H1 (cell line): ENCODE results near the gene CD276. TPM values are rescaled to one million over a fixed set of nuclear protein-coding genes. Genes with fewer than 3 reads are reported as not detected.
A peak's percentile ranks its signal among the peaks of the same experiment; 100 is the strongest.

Source experiments
- CTCF ChIA-PET: fragments of 300-600 bp; sonication (Branson Sonifier 250); formaldehyde crosslinking; loops from one replicate; lab custom pipeline; 2021; ENCODE audit not compliant: partially characterized antibody; lab: Charles Lee
- POLR2A ChIA-PET: fragments of 300-600 bp; sonication (Branson Sonifier 250); formaldehyde crosslinking; loops from one replicate; lab custom pipeline; 2021; ENCODE audit warnings: inconsistent platforms; ENCODE audit not compliant: partially characterized antibody; lab: Charles Lee
- DNase-seq, 2 experiments: peaks; one replicate each; pipeline versions ENCODE4 v3.0.0 to v3.0.0-alpha.2; 2010 to 2022; ENCODE audit warnings: low spot score in 2 of 2, low read depth in 1 of 2, mixed read lengths in 1 of 2
- FAIRE-seq: peaks from 2 replicates; lab custom pipeline; 2011; peaks lifted over from hg19 to GRCh38; lab: Jason Lieb, UNC
- H2AFZ ChIP-seq: 2 replicates; pipeline ENCODE4 v1.8.1; 2012; ENCODE audit warnings: low read length, inconsistent platforms
- H2AK5ac ChIP-seq: 2 replicates; pipeline ENCODE4 v1.6.1; 2013; ENCODE audit warnings: low read depth, low read length
- H2BK120ac ChIP-seq: replicated peaks from 2 replicates; pipeline ENCODE3; 2013; ENCODE audit warnings: low read depth, low read length, inconsistent platforms
- H2BK12ac ChIP-seq: 2 replicates; pipeline ENCODE4 v1.6.1; 2013; ENCODE audit warnings: low read depth, low read length
- H2BK15ac ChIP-seq: 2 replicates; pipeline ENCODE4 v1.6.1; 2013; ENCODE audit warnings: low read length
- H2BK20ac ChIP-seq: 2 replicates; pipeline ENCODE4 v1.6.1; 2013; ENCODE audit warnings: low read length
- H2BK5ac ChIP-seq: 2 replicates; pipeline ENCODE4 v1.6.1; 2013; ENCODE audit warnings: low read depth, low read length
- H3K14ac ChIP-seq: 2 replicates; pipeline ENCODE4 v1.6.1; 2013; ENCODE audit warnings: inconsistent platforms; ENCODE audit not compliant: insufficient read length
- H3K18ac ChIP-seq: 2 replicates; pipeline ENCODE4 v1.6.1; 2013; ENCODE audit warnings: low read length; ENCODE audit errors: extremely low read depth
- H3K23ac ChIP-seq: 2 replicates; pipeline ENCODE4 v1.6.1; 2013; ENCODE audit warnings: inconsistent platforms; ENCODE audit not compliant: insufficient read length
- H3K23me2 ChIP-seq: 2 replicates; pipeline ENCODE4 v1.6.1; 2013; ENCODE audit warnings: low read depth, low read length
- H3K27ac ChIP-seq: 2 replicates; pipeline ENCODE4 v1.6.1; 2011; ENCODE audit warnings: low read depth, low read length, inconsistent platforms
- H3K27me3 ChIP-seq, 4 experiments: replicated peaks in 1 of 4; 1 replicate in 1 of 4; 2 replicates in 3 of 4; pipeline versions ENCODE4 v1.6.1 to v1.8.1; 2011 to 2013; ENCODE audit warnings: low read length in 3 of 4, mild to moderate bottlenecking in 3 of 4, inconsistent platforms in 2 of 4, mixed read lengths in 2 of 4, moderate library complexity in 1 of 4; ENCODE audit not compliant: control insufficient read depth in 3 of 4, insufficient read depth in 3 of 4; ENCODE audit errors: extremely low read depth in 1 of 4
- H3K36me3 ChIP-seq, 4 experiments: 2 replicates each; pipeline versions ENCODE4 v1.6.1 to v1.8.1; 2011 to 2013; ENCODE audit warnings: mild to moderate bottlenecking in 4 of 4, low read length in 3 of 4, moderate library complexity in 2 of 4, control low read depth in 1 of 4, inconsistent platforms in 1 of 4; ENCODE audit not compliant: insufficient read depth in 4 of 4, control insufficient read depth in 2 of 4
- H3K4ac ChIP-seq: replicated peaks from 2 replicates; pipeline ENCODE3; 2013; ENCODE audit warnings: low read length, low read depth, mixed read lengths, inconsistent platforms; ENCODE audit not compliant: insufficient read length
- H3K4me1 ChIP-seq, 4 experiments: replicated peaks in 1 of 4; 1 replicate in 1 of 4; 2 replicates in 3 of 4; pipeline versions ENCODE4 v1.6.1 to v1.8.1; 2011 to 2013; ENCODE audit warnings: low read length in 3 of 4, inconsistent platforms in 2 of 4, mixed read lengths in 1 of 4; ENCODE audit not compliant: insufficient read depth in 4 of 4, control insufficient read depth in 3 of 4
- H3K4me2 ChIP-seq, 2 experiments: 2 replicates each; pipeline versions ENCODE4 v1.6.1 to v1.8.1; 2011 to 2013; ENCODE audit warnings: low read depth in 2 of 2, low read length in 2 of 2, control low read depth in 1 of 2, inconsistent platforms in 1 of 2, mild to moderate bottlenecking in 1 of 2; ENCODE audit not compliant: insufficient read depth in 1 of 2
- H3K4me3 ChIP-seq, 4 experiments: fragments of 200-600, 300-600 bp in 1 of 4; sonication (generic), shearing (Covaris generic), sonication (Bioruptor Twin) in 1 of 4; 2 replicates each; pipeline versions ENCODE4 v1.5.1 to v1.8.1; 2011 to 2016; ENCODE audit warnings: low read length in 4 of 4, low read depth in 3 of 4, control low read depth in 2 of 4, inconsistent platforms in 2 of 4, mild to moderate bottlenecking in 2 of 4, mixed read lengths in 1 of 4, moderate library complexity in 1 of 4; ENCODE audit not compliant: insufficient read depth in 2 of 4; ENCODE audit errors: extremely low read depth in 1 of 4
- H3K56ac ChIP-seq: replicated peaks from 2 replicates; pipeline ENCODE3; 2013; ENCODE audit warnings: low read depth, mild to moderate bottlenecking, mixed read lengths, low read length, inconsistent platforms; ENCODE audit not compliant: insufficient read length
- H3K79me1 ChIP-seq: 2 replicates; pipeline ENCODE4 v1.6.1; 2013; ENCODE audit warnings: low read depth, low read length, control low read depth
- H3K79me2 ChIP-seq, 2 experiments: 2 replicates each; pipeline versions ENCODE4 v1.6.1 to v1.8.1; 2012 to 2013; ENCODE audit warnings: low read length in 2 of 2, mild to moderate bottlenecking in 2 of 2, inconsistent platforms in 1 of 2; ENCODE audit not compliant: insufficient read depth in 2 of 2, control insufficient read depth in 1 of 2
- H3K9ac ChIP-seq, 4 experiments: replicated peaks in 1 of 4; 1 replicate in 1 of 4; 2 replicates in 3 of 4; pipeline versions ENCODE4 v1.6.1 to v1.8.1; 2011 to 2013; ENCODE audit warnings: low read depth in 3 of 4, low read length in 3 of 4, control low read depth in 2 of 4, mild to moderate bottlenecking in 2 of 4, moderate library complexity in 2 of 4, inconsistent platforms in 1 of 4; ENCODE audit errors: extremely low read depth in 1 of 4
- H3K9me3 ChIP-seq, 2 experiments: 2 replicates each; pipeline versions ENCODE4 v1.6.1 to v1.8.1; 2012 to 2013; ENCODE audit warnings: mild to moderate bottlenecking in 2 of 2, moderate library complexity in 2 of 2, control low read depth in 1 of 2, inconsistent platforms in 1 of 2, low read depth in 1 of 2, low read length in 1 of 2, mixed read lengths in 1 of 2; ENCODE audit not compliant: insufficient read depth in 2 of 2
- H4K20me1 ChIP-seq, 2 experiments: replicated peaks in 1 of 2; 2 replicates each; pipeline versions ENCODE3 to v1.8.1; 2011 to 2013; ENCODE audit warnings: inconsistent platforms in 2 of 2, low read length in 2 of 2, mild to moderate bottlenecking in 1 of 2; ENCODE audit not compliant: insufficient read depth in 2 of 2, control insufficient read depth in 1 of 2
- H4K5ac ChIP-seq: 2 replicates; pipeline ENCODE4 v1.6.1; 2013; ENCODE audit warnings: low read length, low read depth, mixed read lengths, inconsistent platforms; ENCODE audit not compliant: insufficient read length
- H4K8ac ChIP-seq: 2 replicates; pipeline ENCODE4 v1.8.0; 2013; ENCODE audit warnings: mild to moderate bottlenecking, moderate library complexity, low read length, inconsistent platforms; ENCODE audit not compliant: insufficient read depth; ENCODE audit errors: extremely low read depth
- H4K91ac ChIP-seq: replicated peaks from 2 replicates; pipeline ENCODE3; 2013; ENCODE audit warnings: low read length, mixed read lengths, inconsistent platforms; ENCODE audit not compliant: insufficient read length
- CTCF ChIP-seq, 3 experiments: IDR thresholded peaks; 1 replicate in 2 of 3; 2 replicates in 1 of 3; pipeline versions ENCODE4 v1.5.1 to v1.6.1; 2011; ENCODE audit warnings: low read length in 3 of 3, mild to moderate bottlenecking in 3 of 3, inconsistent platforms in 2 of 3, low read depth in 1 of 3, moderate library complexity in 1 of 3; ENCODE audit not compliant: insufficient read depth in 1 of 3; ENCODE audit errors: control extremely low read depth in 1 of 3
- GABPA ChIP-seq: IDR thresholded peaks from 2 replicates; pipeline ENCODE4 v1.6.1; 2011; ENCODE audit warnings: mild to moderate bottlenecking, low read length, moderate library complexity, borderline replicate concordance; ENCODE audit not compliant: insufficient read depth
- RAD21 ChIP-seq, 2 experiments: IDR thresholded peaks in 1 of 2; conservative IDR thresholded peaks in 1 of 2; 2 replicates each; pipeline ENCODE4 v1.6.1; 2011; ENCODE audit warnings: low read depth in 2 of 2, low read length in 2 of 2, improper control_type of control experiment in 1 of 2, inconsistent platforms in 1 of 2, mild to moderate bottlenecking in 1 of 2, moderate library complexity in 1 of 2
- SIN3A ChIP-seq, 2 experiments: IDR thresholded peaks in 1 of 2; conservative IDR thresholded peaks in 1 of 2; 2 replicates each; pipeline ENCODE4 v1.6.1; 2011 to 2012; ENCODE audit warnings: low read length in 2 of 2, improper control_type of control experiment in 1 of 2, low read depth in 1 of 2, mild to moderate bottlenecking in 1 of 2
- WGBS, 2 experiments: shearing (Covaris generic) in 1 of 2; methylation state at CpG; one replicate each; pipeline versions ENCODE4 v1.1.6 to v1.1.7; 2013 to 2015; ENCODE audit warnings: low lambda C conversion rate in 2 of 2, mixed read lengths in 2 of 2, inconsistent platforms in 1 of 2, low coverage in 1 of 2, missing lambda C conversion rate in 1 of 2; ENCODE audit not compliant: insufficient replicate concordance in 2 of 2, insufficient coverage in 1 of 2, insufficient read length in 1 of 2; ENCODE audit errors: extremely low coverage in 1 of 2, missing lambda C conversion rate in 1 of 2; 5-methylcytosine and 5-hydroxymethylcytosine counted together
- polyA plus RNA-seq, 7 experiments: library from polyadenylated mRNA; depleted of rRNA in 3 of 7; stranded (reverse) in 5 of 7; unstranded in 2 of 7; fragments of >200 nt in 5 of 7; fragments of 200-250 nt in 2 of 7; gene quantifications; 1 replicate in 5 of 7; 2 replicates in 1 of 7; 4 replicates in 1 of 7; pipeline versions ENCODE4 v1.2.1 to v1.2.3, GENCODE V29; 2011 to 2013; ENCODE audit warnings: missing spikeins in 2 of 7, mixed read lengths in 2 of 7
- total RNA-seq: library from RNA; stranded (reverse); fragmentation: NEBNext Ultra II Directional; extraction: Animal tissue kit (Norgen Biotek cat#: 25700); gene quantifications from 2 replicates; pipeline ENCODE4 v1.2.1, GENCODE V29; 2021

CD276 gene
- total and polyA plus RNA-seq, 2 of the 8 experiments (the other 6 are each of a cell fraction or from before 2014, with no cell fraction given), result 156 to 158 TPM

GRCh38 chr15:73704869-73705645 is 20.9 kb downstream of the CD276 start:
- H2AFZ ChIP-seq, result no peak overlapping the region
- H3K4ac ChIP-seq, result no peak overlapping the region
- no peak overlapping the region for H2BK20ac ChIP-seq
- no peak overlapping the region for H3K23ac ChIP-seq
- FAIRE-seq (peak; percentile 85), DNase-seq (peak; percentile 34 to 87)
- H4K5ac ChIP-seq, result no peak overlapping the region
- no peaks in the 10 kb centered on the region for H3K4me1 ChIP-seq
- peaks cover 5 to 38% (median 29%) of the 10 kb centered on the region in 4 experiments for H3K36me3 ChIP-seq
- H2BK15ac ChIP-seq, result no peak overlapping the region
- no peak overlapping the region for H4K91ac ChIP-seq
- ChIA-PET POLR2A (interaction anchor here (0.6 to 1.5 kb wide), 3 partner anchors 9 to 82 kb away, joined by 3 to 4 read pairs (median 3); no protein-coding TSS in a partner anchor), CTCF (interaction anchor here (0.6 to 18.5 kb wide), 65 partner anchors 9 to 396 kb away, joined by 3 to 496 read pairs (median 4); partner anchors contain the start of genes CD276, INSYN1 and NPTN)
- H3K27ac ChIP-seq, result no peak overlapping the region; the same call in 1 of the 2 replicates
- TF ChIP-seq RAD21 (IDR thresholded peaks at IDR 0.05 in 1 of 2, conservative IDR thresholded peaks at IDR 0.05 in 1 of 2; ENCODE audit: low read depth in 2 of 2, low read length in 2 of 2) (peak; percentile 78 to 83), GABPA (no peak), SIN3A (conservative IDR thresholded peaks at IDR 0.05 in 1 of 2, IDR thresholded peaks at IDR 0.05 in 1 of 2; ENCODE audit: low read depth in 1 of 2, low read length in 2 of 2) (0 out of 4 replicates have a peak, but pooled peaks of 1 of the 2 experiments have one; percentile 37), CTCF (IDR thresholded peaks at IDR 0.05; ENCODE audit: control extremely low read depth in 1 of 3, insufficient read depth in 1 of 3, low read depth in 1 of 3, low read length in 3 of 3) (peak; percentile 90 to 95 (median 95))
- 74% methylated on average over 13 of the region's 13 CpGs; no CpG with 5 or more reads in 1 of the 2 experiments for WGBS, 2 experiments
- H3K9ac ChIP-seq, result no peak overlapping the region
- H3K27me3 ChIP-seq, result no peaks in the 10 kb centered on the region
- peaks cover 12 to 24% of the 10 kb centered on the region in 2 experiments for H4K20me1 ChIP-seq
- H3K18ac ChIP-seq, result no peak overlapping the region
- no peak overlapping the region for H2BK12ac ChIP-seq
- H3K14ac ChIP-seq, result no peak overlapping the region
- H3K23me2 ChIP-seq, result peaks cover 2% of the 10 kb centered on the region; the same call in 1 of the 2 replicates
- no peak overlapping the region for H3K56ac ChIP-seq
- H4K8ac ChIP-seq, result no peak overlapping the region
- H2BK5ac ChIP-seq, result no peak overlapping the region
- no peak overlapping the region for H3K4me2 ChIP-seq
- no peak overlapping the region for H2AK5ac ChIP-seq
- no peaks in the 10 kb centered on the region for H3K79me1 ChIP-seq
- no peak overlapping the region for H3K4me3 ChIP-seq
- H3K79me2 ChIP-seq, result peaks cover 0 to 19% of the 10 kb centered on the region in 2 experiments; a peak in 1 of 4 replicates
- no peaks in the 10 kb centered on the region for H3K9me3 ChIP-seq
- H2BK120ac ChIP-seq, result no peak overlapping the region
